Stimulated activated CD4-positive, alpha-beta T cell treated with anti-CD3 and anti-CD28 coated beads, Interleukin-4, amount 100 ng/mL, for 48 hours (primary cell): ENCODE data around the gene SDCCAG8.

ENCODE experiments used
- DNase-seq, 2 donors: peaks; one replicate each; pipeline ENCODE4 v3.0.0-alpha.2; 2020; ENCODE audit warnings: low read depth in 2 of 2

SDCCAG8 gene

GRCh38 chr1:243390162-243390791 is 134.4 kb downstream of the SDCCAG8 start:
- no peak for DNase-seq

- DNase-seq = no peak
Measured at GRCh38 chr1:243391355-243391754, 135.5 kb downstream of the SDCCAG8 start.

GRCh38 chr1:243393096-243393495 is 137.3 kb downstream of the SDCCAG8 start:
- DNase-seq = no peak

- DNase-seq = no peak
Measured at GRCh38 chr1:243394066-243394465, 138.2 kb downstream of the SDCCAG8 start.

GRCh38 chr1:243394601-243395464 is 139.0 kb downstream of the SDCCAG8 start:
- DNase-seq = no peak

- no peak for DNase-seq
Measured at GRCh38 chr1:243396424-243396823, 140.6 kb downstream of the SDCCAG8 start.

- no peak for DNase-seq
Measured at GRCh38 chr1:243396876-243397275, 141.0 kb downstream of the SDCCAG8 start.

- no peak for DNase-seq
Measured at GRCh38 chr1:243397613-243398321, 141.9 kb downstream of the SDCCAG8 start.

- no peak for DNase-seq
Measured at GRCh38 chr1:243399561-243400155, 143.8 kb downstream of the SDCCAG8 start.

GRCh38 chr1:243402868-243403267 is 147.0 kb downstream of the SDCCAG8 start:
- DNase-seq = no peak

GRCh38 chr1:243406424-243406823 is 150.6 kb downstream of the SDCCAG8 start:
- no peak for DNase-seq

- no peak for DNase-seq
Measured at GRCh38 chr1:243407284-243408018, 151.6 kb downstream of the SDCCAG8 start.

GRCh38 chr1:243408479-243408878 is 152.6 kb downstream of the SDCCAG8 start:
- no peak for DNase-seq

GRCh38 chr1:243409284-243409683 is 153.4 kb downstream of the SDCCAG8 start:
- DNase-seq = no peak

GRCh38 chr1:243411472-243411871 is 155.6 kb downstream of the SDCCAG8 start:
- DNase-seq = no peak

GRCh38 chr1:243413431-243414151 is 157.8 kb downstream of the SDCCAG8 start:
- no peak for DNase-seq

GRCh38 chr1:243414152-243414494 is 158.3 kb downstream of the SDCCAG8 start:
- no peak for DNase-seq

- DNase-seq = no peak
Measured at GRCh38 chr1:243415663-243416408, 160.0 kb downstream of the SDCCAG8 start.

- no peak for DNase-seq
Measured at GRCh38 chr1:243416495-243416894, 160.7 kb downstream of the SDCCAG8 start.
